ENCODE measurements around the gene CEL.

DNA sequence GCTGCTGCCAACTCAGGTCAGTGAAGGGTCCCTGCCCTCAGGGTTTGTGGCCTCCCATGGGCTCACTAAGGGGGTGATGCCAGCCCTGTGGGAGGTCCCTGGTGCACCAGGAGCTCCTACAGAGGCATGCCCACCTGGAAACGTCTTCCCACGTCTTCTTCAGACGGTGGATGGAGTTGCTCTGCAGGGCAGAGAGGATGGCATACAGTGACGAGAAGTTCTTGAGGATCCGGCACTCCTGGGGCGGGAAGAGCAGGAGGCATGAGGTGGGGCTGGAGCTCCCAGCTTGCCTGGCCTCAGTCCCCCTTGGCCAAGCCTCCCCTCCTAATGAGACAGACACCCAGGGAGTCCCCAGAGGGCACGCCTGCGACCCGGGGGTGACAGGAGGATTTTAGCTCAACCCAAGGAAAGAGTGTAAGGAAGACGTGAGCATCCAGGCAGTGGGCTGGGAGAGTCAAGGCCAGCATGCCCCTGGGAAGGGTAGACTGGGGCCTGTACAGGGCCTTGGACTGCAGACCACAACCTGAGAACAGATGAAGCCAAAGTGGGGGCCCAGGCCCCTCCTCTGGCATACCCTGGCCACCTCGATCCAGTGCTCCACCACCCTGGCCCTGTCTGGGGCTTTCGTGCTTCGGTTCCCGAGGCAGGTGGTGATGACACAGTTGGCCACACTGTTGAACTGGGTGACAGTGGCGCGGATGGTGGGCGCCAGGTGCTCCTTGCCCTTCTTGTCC is 44.9 kb downstream of the CEL start:
- TF ChIP-seq, protein P1, sequence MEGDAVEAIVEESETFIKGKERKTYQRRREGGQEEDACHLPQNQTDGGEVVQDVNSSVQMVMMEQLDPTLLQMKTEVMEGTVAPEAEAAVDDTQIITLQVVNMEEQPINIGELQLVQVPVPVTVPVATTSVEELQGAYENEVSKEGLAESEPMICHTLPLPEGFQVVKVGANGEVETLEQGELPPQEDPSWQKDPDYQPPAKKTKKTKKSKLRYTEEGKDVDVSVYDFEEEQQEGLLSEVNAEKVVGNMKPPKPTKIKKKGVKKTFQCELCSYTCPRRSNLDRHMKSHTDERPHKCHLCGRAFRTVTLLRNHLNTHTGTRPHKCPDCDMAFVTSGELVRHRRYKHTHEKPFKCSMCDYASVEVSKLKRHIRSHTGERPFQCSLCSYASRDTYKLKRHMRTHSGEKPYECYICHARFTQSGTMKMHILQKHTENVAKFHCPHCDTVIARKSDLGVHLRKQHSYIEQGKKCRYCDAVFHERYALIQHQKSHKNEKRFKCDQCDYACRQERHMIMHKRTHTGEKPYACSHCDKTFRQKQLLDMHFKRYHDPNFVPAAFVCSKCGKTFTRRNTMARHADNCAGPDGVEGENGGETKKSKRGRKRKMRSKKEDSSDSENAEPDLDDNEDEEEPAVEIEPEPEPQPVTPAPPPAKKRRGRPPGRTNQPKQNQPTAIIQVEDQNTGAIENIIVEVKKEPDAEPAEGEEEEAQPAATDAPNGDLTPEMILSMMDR (IDR thresholded peaks at IDR 0.05 in 8 of 11, conservative IDR thresholded peaks at IDR 0.05 in 3 of 11), result no peak
- TF ChIP-seq POLR2A (IDR thresholded peaks at IDR 0.05) (no peak), POLR2AphosphoS5 (IDR thresholded peaks at IDR 0.05) (no peak)

Data from spleen (tissue), 7 donors.